Endothelial cell of hepatic sinusoid (primary cell): ENCODE data around the gene SPCS3.

Source experiments
- in situ Hi-C: cut with HindIII; loops from 2 replicates; pipeline ENCODE4 v1.10.0; 2017; ENCODE audit warnings: low sequenced_read_pairs

Gene SPCS3

GRCh38 chr4:176340871-176341685 lies 21.3 kb downstream of the SPCS3 start:
- in situ Hi-C loops: loop anchor here (5.0 to 25.0 kb wide), 2 partner anchors 134 to 379 kb away; no protein-coding TSS in a partner anchor

- in situ Hi-C loops: loop anchor here (5.0 to 25.0 kb wide), 2 partner anchors 135 to 380 kb away; no protein-coding TSS in a partner anchor
Observed at GRCh38 chr4:176342384-176342783, 22.6 kb downstream of the SPCS3 start.

GRCh38 chr4:176343286-176343685 lies 23.5 kb downstream of the SPCS3 start:
- in situ Hi-C loops: loop anchor here (5.0 to 25.0 kb wide), 2 partner anchors 136 to 381 kb away; no protein-coding TSS in a partner anchor

GRCh38 chr4:176345346-176345745 lies 25.6 kb downstream of the SPCS3 start:
- in situ Hi-C loops: loop anchor here (25.0 kb wide), 1 partner anchor 383 kb away; no protein-coding TSS in a partner anchor

- in situ Hi-C loops: loop anchor here (25.0 kb wide), 1 partner anchor 385 kb away; no protein-coding TSS in a partner anchor
Observed at GRCh38 chr4:176346836-176347235, 27.1 kb downstream of the SPCS3 start.

- in situ Hi-C loops: no loop called here
Observed at GRCh38 chr4:176350671-176351070, 30.9 kb downstream of the SPCS3 start.

GRCh38 chr4:176354884-176355283 lies 35.1 kb downstream of the SPCS3 start:
- in situ Hi-C loops: no loop called here

- in situ Hi-C loops: no loop called here
Observed at GRCh38 chr4:176357359-176358082, 37.8 kb downstream of the SPCS3 start.

GRCh38 chr4:176358083-176358469 lies 38.3 kb downstream of the SPCS3 start:
- in situ Hi-C loops: no loop called here

- in situ Hi-C loops: no loop called here
Observed at GRCh38 chr4:176359590-176359989, 39.8 kb downstream of the SPCS3 start.

- in situ Hi-C loops: no loop called here
Observed at GRCh38 chr4:176360446-176360845, 40.7 kb downstream of the SPCS3 start.

- in situ Hi-C loops: no loop called here
Observed at GRCh38 chr4:176363072-176363471, 43.3 kb downstream of the SPCS3 start.

GRCh38 chr4:176367771-176368465 lies 48.2 kb downstream of the SPCS3 start:
- in situ Hi-C loops: no loop called here

- in situ Hi-C loops: loop anchor here (25.0 kb wide), 2 partner anchors 286 to 661 kb away; no protein-coding TSS in a partner anchor
Observed at GRCh38 chr4:176376032-176376614, 56.4 kb downstream of the SPCS3 start.

- in situ Hi-C loops: loop anchor here (25.0 kb wide), 2 partner anchors 285 to 660 kb away; no protein-coding TSS in a partner anchor
Observed at GRCh38 chr4:176377780-176378179, 58.0 kb downstream of the SPCS3 start.

GRCh38 chr4:176380352-176381157 lies 60.8 kb downstream of the SPCS3 start:
- in situ Hi-C loops: loop anchor here (25.0 kb wide), 2 partner anchors 282 to 657 kb away; no protein-coding TSS in a partner anchor
